ENCODE data around the gene JOSD1. TPM values are rescaled to one million over a fixed set of nuclear protein-coding genes. Genes with fewer than 3 reads are reported as not detected.
A peak's percentile ranks its signal among the peaks of the same experiment; 100 is the strongest.

JOSD1 gene
- total and polyA plus RNA-seq, 2 of the 4 experiments (the other 2 are of a cell fraction): 30.2 to 35.8 TPM

DNA sequence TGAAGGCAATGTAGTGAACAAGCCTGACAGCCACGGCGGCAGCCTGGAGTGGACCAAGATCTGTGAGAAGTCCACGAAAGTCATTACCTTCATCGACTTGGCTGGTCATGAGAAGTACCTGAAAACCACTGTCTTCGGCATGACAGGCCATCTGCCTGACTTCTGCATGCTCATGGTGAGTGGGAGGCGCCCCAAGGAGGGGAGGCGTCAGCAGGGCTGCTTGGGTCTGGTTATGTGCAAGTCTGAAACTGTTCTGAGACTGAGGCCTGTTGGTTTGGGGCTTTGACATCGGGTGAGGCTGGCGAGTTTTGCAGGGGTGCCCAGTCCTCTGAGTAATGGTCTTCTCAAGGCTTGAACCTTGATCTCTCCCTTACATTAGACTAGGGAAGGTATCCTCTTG is 16.1 kb upstream of the JOSD1 start:
- peak overlapping the region; percentile 7 for H2BK5ac ChIP-seq (ENCODE audit: low read depth, low read length, poor library complexity, severe bottlenecking)
- H2AK5ac ChIP-seq (ENCODE audit: low read depth, low read length): no peak overlapping the region
- no peaks in the 10 kb centered on the region for H3K9me3 ChIP-seq (ENCODE audit: control insufficient read depth, insufficient read depth, low read length)
- DNase-seq (no peak), ATAC-seq (ENCODE audit: low read depth) (no peak)
- WGBS, 2 experiments (ENCODE audit: extremely low coverage in 2 of 2, insufficient read length in 1 of 2): 100% methylated on average over 5 of the region's 9 CpGs; no CpG with 5 or more reads in 1 of the 2 experiments
- no TSS peak for BruUV-seq (replicated peaks)
- H2BK15ac ChIP-seq (ENCODE audit: low read depth, low read length): no peak overlapping the region
- no peak overlapping the region for H2AFZ ChIP-seq (replicated peaks; ENCODE audit: low read length, poor library complexity)
- H3K18ac ChIP-seq (ENCODE audit: low read depth, low read length): no peak overlapping the region
- intact Hi-C loops (cut with micrococcal nuclease) (no loop called here), dilution Hi-C loops (cut with HindIII; ENCODE audit: low sequenced_read_pairs, unreplicated experiment) (no loop called here), in situ Hi-C loops (cut with MboI; ENCODE audit: low sequenced_read_pairs) (no loop called here)
- ChIA-PET CTCF (no interaction called here), POLR2A (ENCODE audit: unreplicated experiment) (no interaction called here)
- H3K14ac ChIP-seq (replicated peaks; ENCODE audit: low read depth, low read length): no peak overlapping the region
- no peak overlapping the region for H3K4me3 ChIP-seq (ENCODE audit: insufficient read depth, low read depth, low read length)
- no peak overlapping the region for H3K23ac ChIP-seq (ENCODE audit: low read depth, low read length)
- peaks cover 65% of the 10 kb centered on the region for H4K20me1 ChIP-seq (ENCODE audit: insufficient read depth, low read length)
- H3K4ac ChIP-seq (ENCODE audit: low read depth, low read length): no peak overlapping the region
- no peak overlapping the region for H4K91ac ChIP-seq (ENCODE audit: insufficient read depth, low read depth, low read length)
- H2BK120ac ChIP-seq (ENCODE audit: low read depth, low read length): no peak overlapping the region
- no peak overlapping the region for H4K5ac ChIP-seq (ENCODE audit: low read depth, low read length)
- no peak overlapping the region for H2AK9ac ChIP-seq (replicated peaks; ENCODE audit: low read depth, low read length, poor library complexity)
- peaks cover 28% of the 10 kb centered on the region for H3K36me3 ChIP-seq (ENCODE audit: control insufficient read depth, insufficient read depth, low read length)
- peaks cover 44 to 88% of the 10 kb centered on the region in 2 experiments for H3K79me1 ChIP-seq (ENCODE audit: low read depth in 1 of 2, low read length in 2 of 2)
- TF ChIP-seq FOS (IDR thresholded peaks at IDR 0.05; ENCODE audit: low read depth, low read length) (no peak), BHLHE40 (IDR thresholded peaks at IDR 0.05; ENCODE audit: low read depth, low read length) (no peak), MXI1 (IDR thresholded peaks at IDR 0.05; ENCODE audit: borderline replicate concordance, low read depth, low read length) (no peak), MAZ (IDR thresholded peaks at IDR 0.05; ENCODE audit: borderline replicate concordance, low read depth, low read length) (no peak)
- no peak overlapping the region for H3K56ac ChIP-seq (ENCODE audit: extremely low read depth, insufficient read depth, low read length)
- no peak overlapping the region for H2BK20ac ChIP-seq (ENCODE audit: low read depth, low read length)
- H3K9me1 ChIP-seq (ENCODE audit: insufficient read depth, low read length): peaks cover 35% of the 10 kb centered on the region
- no peak overlapping the region for H3K4me2 ChIP-seq (ENCODE audit: low read depth, low read length)
- no peak overlapping the region for H3K27ac ChIP-seq (ENCODE audit: insufficient read depth, low read length)
- no peak overlapping the region for H4K8ac ChIP-seq (ENCODE audit: low read depth in 2 of 2, low read length in 2 of 2)
- peaks cover 4% of the 10 kb centered on the region for H3K4me1 ChIP-seq (ENCODE audit: control insufficient read depth, insufficient read depth, low read length)
- no peaks in the 10 kb centered on the region for H3K27me3 ChIP-seq (ENCODE audit: control insufficient read depth, insufficient read depth, low read length)
- no peak overlapping the region for H3K9ac ChIP-seq (ENCODE audit: low read depth, low read length)

Data from IMR-90 (cell line).